ENCODE data around the gene SEMA3F. TPM values are rescaled to one million over a fixed set of nuclear protein-coding genes. Genes with fewer than 3 reads are reported as not detected.

The SEMA3F gene
- total and polyA plus RNA-seq, 9 donors = 1.9 to 31.5 (median 7.2) TPM

- Histone ChIP-seq H3K27me3 (no peaks in the 10 kb centered on the region), H3K27ac (no peak overlapping the region), H3K4me1 (ENCODE audit: insufficient read depth) (no peaks in the 10 kb centered on the region), H3K36me3 (no peaks in the 10 kb centered on the region), H3K9me3 (no peaks in the 10 kb centered on the region), H3K4me3 (no peak overlapping the region)
- WGBS, 3 donors = 92 to 94% (median 93%) methylated on average over 19 of the region's 19 CpGs
- intact Hi-C loops (cut with DNase I) = loop anchor here in 2 of 4 donors (2.0 kb wide), 1 partner anchor 65 kb away; no protein-coding TSS in a partner anchor
- no peak for DNase-seq
- TF ChIP-seq EP300 (IDR thresholded peaks at IDR 0.05) = no peak
- TF ChIP-seq CTCF (IDR thresholded peaks at IDR 0.05) = no peak
- TF ChIP-seq POLR2A (IDR thresholded peaks at IDR 0.05) = no peak
These were observed 32.6 kb downstream of the SEMA3F start for GRCh38 chr3:50187750-50188149.

DNA sequence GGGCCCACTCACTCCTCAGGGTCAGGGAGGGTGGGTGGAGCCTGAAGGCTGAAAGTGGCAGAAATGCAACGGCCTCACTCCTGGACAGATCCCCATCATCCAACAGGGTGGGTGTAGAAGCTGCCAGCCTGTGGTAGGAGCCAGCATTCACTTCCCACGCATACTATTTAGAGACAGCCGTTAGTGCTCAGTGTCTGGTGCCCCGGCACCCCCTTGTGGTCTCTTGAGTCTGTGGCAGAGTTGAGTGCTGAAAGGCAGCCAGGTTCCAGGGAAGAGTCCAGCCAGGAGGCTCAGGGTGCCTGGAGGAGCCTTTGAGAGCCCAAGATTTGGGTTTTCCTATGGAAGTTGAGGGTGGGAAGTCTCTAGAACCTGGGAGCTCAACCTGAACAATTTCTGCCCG is 34.1 kb downstream of the SEMA3F start:
- no peak overlapping the region for H3K4me3 ChIP-seq
- H3K27ac ChIP-seq = no peak overlapping the region
- H3K36me3 ChIP-seq = no peaks in the 10 kb centered on the region
- peak; percentile 54 to 58 (median 55) for TF ChIP-seq CTCF (IDR thresholded peaks at IDR 0.05)
- no peak for TF ChIP-seq EP300 (IDR thresholded peaks at IDR 0.05)
- TF ChIP-seq POLR2A (IDR thresholded peaks at IDR 0.05) = no peak
- DNase-seq = peak; percentile 59 to 83 (median 73)
- intact Hi-C loops (cut with DNase I) = loop anchor here in 2 of 4 donors (2.0 kb wide), 1 partner anchor 66 kb away; no protein-coding TSS in a partner anchor
- no peaks in the 10 kb centered on the region for H3K9me3 ChIP-seq
- WGBS, 3 donors = 8 to 9% (median 9%) methylated on average over 5 of the region's 5 CpGs
- peaks cover 10% of the 10 kb centered on the region for H3K27me3 ChIP-seq
- no peaks in the 10 kb centered on the region for H3K4me1 ChIP-seq (ENCODE audit: insufficient read depth)

DNA sequence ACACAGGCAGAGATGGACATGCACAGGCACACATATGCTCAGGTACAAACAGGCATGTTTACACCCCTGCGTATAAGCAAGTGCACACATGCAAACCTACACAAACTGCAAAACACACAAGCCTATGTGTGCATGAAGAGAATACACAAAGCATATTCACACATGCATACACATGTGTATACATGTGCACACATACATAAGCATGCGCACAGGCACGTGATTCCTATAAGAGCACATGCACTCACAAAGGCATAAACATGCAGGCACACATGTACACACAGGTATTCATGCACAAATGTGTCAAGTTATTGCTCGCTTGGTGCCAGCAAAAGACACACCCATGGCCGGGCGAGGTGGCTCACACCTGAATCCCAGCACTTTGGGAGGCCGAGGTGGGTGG is 34.9 kb downstream of the SEMA3F start:
- WGBS, 3 donors = 82 to 87% (median 87%) methylated on average over 7 of the region's 7 CpGs
- no peak for DNase-seq
- no peaks in the 10 kb centered on the region for H3K9me3 ChIP-seq
- no peaks in the 10 kb centered on the region for H3K36me3 ChIP-seq
- H3K27me3 ChIP-seq = peaks cover 10% of the 10 kb centered on the region
- H3K27ac ChIP-seq = no peak overlapping the region
- peaks cover 3% of the 10 kb centered on the region for H3K4me1 ChIP-seq (ENCODE audit: insufficient read depth)
- TF ChIP-seq POLR2A (IDR thresholded peaks at IDR 0.05) (no peak), EP300 (IDR thresholded peaks at IDR 0.05) (no peak), CTCF (IDR thresholded peaks at IDR 0.05) (no peak)
- intact Hi-C loops (cut with DNase I) = loop anchor here (2.0 to 5.0 kb wide), 3 partner anchors 67 to 82 kb away; no protein-coding TSS in a partner anchor
- no peak overlapping the region for H3K4me3 ChIP-seq

- no peak for DNase-seq
- intact Hi-C loops (cut with DNase I) = loop anchor here (2.0 to 5.0 kb wide), 3 partner anchors 68 to 81 kb away; no protein-coding TSS in a partner anchor
- Histone ChIP-seq H3K4me1 (ENCODE audit: insufficient read depth) (peaks cover 3% of the 10 kb centered on the region), H3K27ac (no peak within 1 kb of the TSS), H3K9me3 (no peaks in the 10 kb centered on the region), H3K27me3 (peaks cover 10% of the 10 kb centered on the region), H3K36me3 (no peaks in the 10 kb centered on the region), H3K4me3 (no peak within 1 kb of the TSS)
- TF ChIP-seq EP300 (IDR thresholded peaks at IDR 0.05) = no peak
- TF ChIP-seq POLR2A (IDR thresholded peaks at IDR 0.05) = no peak
- TF ChIP-seq CTCF (IDR thresholded peaks at IDR 0.05) = no peak
- 63 to 67% (median 63%) methylated on average over 8 of the region's 8 CpGs for WGBS, 3 donors
These were observed 36.0 kb downstream of the SEMA3F start, which contains the start of gene GNAT1 for GRCh38 chr3:50190936-50191660. Gene GNAT1, plus strand, starts transcription at chr3:50191610. Its CDS starts 116 bp downstream, at chr3:50191726.

Data from ovary (tissue), 9 donors.